ENCODE data around the gene CRABP2. TPM values are rescaled to one million over a fixed set of nuclear protein-coding genes. Genes with fewer than 3 reads are reported as not detected.

CRABP2 gene
- total RNA-seq, 1 donor from 2014 or later: 110 TPM

- no peak overlapping the region for H2AFZ ChIP-seq (replicated peaks)
- peak overlapping the region; percentile 52 for H3K27ac ChIP-seq
- H3K4me2 ChIP-seq: no peak overlapping the region
- peaks cover 15% of the 10 kb centered on the region for H3K36me3 Mint-ChIP-seq
- H3K27me3 ChIP-seq: no peaks in the 10 kb centered on the region
- peaks cover 46% of the 10 kb centered on the region for H3K4me1 Mint-ChIP-seq
- peaks cover 15% of the 10 kb centered on the region for H4K20me1 ChIP-seq (ENCODE audit: low read depth)
- TF ChIP-seq EZH2phosphoT487 (IDR thresholded peaks at IDR 0.05) (no peak), EZH2 (IDR thresholded peaks at IDR 0.05) (no peak)
- TF ChIP-seq, protein P1, sequence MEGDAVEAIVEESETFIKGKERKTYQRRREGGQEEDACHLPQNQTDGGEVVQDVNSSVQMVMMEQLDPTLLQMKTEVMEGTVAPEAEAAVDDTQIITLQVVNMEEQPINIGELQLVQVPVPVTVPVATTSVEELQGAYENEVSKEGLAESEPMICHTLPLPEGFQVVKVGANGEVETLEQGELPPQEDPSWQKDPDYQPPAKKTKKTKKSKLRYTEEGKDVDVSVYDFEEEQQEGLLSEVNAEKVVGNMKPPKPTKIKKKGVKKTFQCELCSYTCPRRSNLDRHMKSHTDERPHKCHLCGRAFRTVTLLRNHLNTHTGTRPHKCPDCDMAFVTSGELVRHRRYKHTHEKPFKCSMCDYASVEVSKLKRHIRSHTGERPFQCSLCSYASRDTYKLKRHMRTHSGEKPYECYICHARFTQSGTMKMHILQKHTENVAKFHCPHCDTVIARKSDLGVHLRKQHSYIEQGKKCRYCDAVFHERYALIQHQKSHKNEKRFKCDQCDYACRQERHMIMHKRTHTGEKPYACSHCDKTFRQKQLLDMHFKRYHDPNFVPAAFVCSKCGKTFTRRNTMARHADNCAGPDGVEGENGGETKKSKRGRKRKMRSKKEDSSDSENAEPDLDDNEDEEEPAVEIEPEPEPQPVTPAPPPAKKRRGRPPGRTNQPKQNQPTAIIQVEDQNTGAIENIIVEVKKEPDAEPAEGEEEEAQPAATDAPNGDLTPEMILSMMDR (IDR thresholded peaks at IDR 0.05): no peak
- no peak overlapping the region for H3K9ac ChIP-seq
- H3K9me3 Mint-ChIP-seq: no peaks in the 10 kb centered on the region
- H3K27ac Mint-ChIP-seq: peak overlapping the region; percentile 37
- H3K9me3 ChIP-seq (ENCODE audit: low read depth): no peaks in the 10 kb centered on the region
- H3F3A ChIP-seq (ENCODE audit: low read depth): peaks cover 69% of the 10 kb centered on the region
- H3K79me2 ChIP-seq (ENCODE audit: low read depth): peaks cover 57% of the 10 kb centered on the region
- H3K4me3 Mint-ChIP-seq: no peak overlapping the region
- no peak for DNase-seq (ENCODE audit: low spot score)
- H3K4me1 ChIP-seq: peaks cover 28% of the 10 kb centered on the region
- H3K27me3 Mint-ChIP-seq (ENCODE audit: insufficient read depth, low read depth): peaks cover 2% of the 10 kb centered on the region
- H3K36me3 ChIP-seq: no peaks in the 10 kb centered on the region
- no peak overlapping the region for H3K4me3 ChIP-seq
These were observed 37.4 kb upstream of the CRABP2 start for GRCh38 chr1:156742801-156743200.

DNA sequence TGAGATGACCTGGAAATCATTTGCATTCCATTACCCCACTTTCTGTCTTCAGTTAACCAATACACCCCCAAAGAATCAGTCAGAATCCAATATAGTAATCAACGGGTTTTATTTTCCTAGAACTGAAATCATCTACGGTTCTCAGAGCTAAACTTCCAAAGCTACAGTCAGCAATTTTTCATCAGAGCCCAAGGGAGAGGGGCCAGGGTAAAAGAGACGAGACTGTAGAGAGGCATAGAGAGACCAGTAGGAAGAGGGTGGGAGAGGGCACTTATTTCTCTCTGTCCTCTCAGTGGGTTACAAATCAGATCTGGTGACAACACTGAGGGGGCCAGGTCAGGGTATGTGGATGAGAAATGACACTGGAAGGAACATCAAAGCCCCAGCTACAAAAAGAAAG is 36.6 kb upstream of the CRABP2 start:
- Histone ChIP-seq H2AFZ (replicated peaks) (no peak overlapping the region), H3K4me2 (peak overlapping the region; percentile 51), H4K20me1 (ENCODE audit: low read depth) (peaks cover 15% of the 10 kb centered on the region), H3K36me3 (no peaks in the 10 kb centered on the region), H3K4me1 (peaks cover 22% of the 10 kb centered on the region), H3K27ac (peak overlapping the region; percentile 52), H3K9ac (no peak overlapping the region), H3K27me3 (no peaks in the 10 kb centered on the region), H3K79me2 (ENCODE audit: low read depth) (peaks cover 50% of the 10 kb centered on the region), H3F3A (ENCODE audit: low read depth) (peaks cover 62% of the 10 kb centered on the region), H3K4me3 (no peak overlapping the region), H3K9me3 (ENCODE audit: low read depth) (no peaks in the 10 kb centered on the region)
- Mint-ChIP-seq H3K4me3 (peak overlapping the region; percentile 94), H3K27ac (no peak overlapping the region), H3K27me3 (ENCODE audit: insufficient read depth, low read depth) (peaks cover 2% of the 10 kb centered on the region), H3K9me3 (no peaks in the 10 kb centered on the region), H3K4me1 (peaks cover 40% of the 10 kb centered on the region), H3K36me3 (peaks cover 20% of the 10 kb centered on the region)
- TF ChIP-seq, protein P1 (IDR thresholded peaks at IDR 0.05): no peak
- no peak for TF ChIP-seq EZH2phosphoT487 (IDR thresholded peaks at IDR 0.05)
- TF ChIP-seq EZH2 (IDR thresholded peaks at IDR 0.05): no peak
- DNase-seq (ENCODE audit: low spot score): no peak

DNA sequence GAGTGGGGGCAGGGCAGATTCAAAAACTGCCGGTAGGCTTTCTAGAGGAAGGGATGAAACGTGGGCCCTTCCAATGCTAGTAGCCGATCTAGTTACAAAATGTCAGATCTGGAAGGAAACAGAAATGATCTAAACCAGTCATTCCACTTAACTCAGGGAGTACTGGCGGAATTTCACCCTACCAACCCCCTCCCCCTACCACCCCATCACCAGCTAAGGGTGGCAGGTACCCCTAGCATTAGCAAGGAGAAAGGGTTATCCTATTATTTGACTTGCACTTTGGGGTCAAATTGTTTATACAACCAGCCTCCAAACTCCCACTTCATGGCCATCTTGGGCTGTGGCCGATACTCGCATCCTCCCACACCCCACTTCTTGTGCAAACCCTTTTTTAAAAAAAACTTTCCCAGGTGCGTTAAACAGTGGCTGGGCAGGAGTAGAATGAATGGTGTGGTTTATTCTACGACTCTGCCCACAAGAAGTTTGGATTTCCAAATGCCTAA is 36.1 kb upstream of the CRABP2 start:
- Histone ChIP-seq H3K9me3 (ENCODE audit: low read depth) (no peaks in the 10 kb centered on the region), H3K36me3 (no peaks in the 10 kb centered on the region), H3K27ac (peak overlapping the region; percentile 52), H3K4me1 (peaks cover 22% of the 10 kb centered on the region), H3K4me3 (peak overlapping the region; percentile 14), H3K79me2 (ENCODE audit: low read depth) (peaks cover 46% of the 10 kb centered on the region), H3F3A (ENCODE audit: low read depth) (peaks cover 58% of the 10 kb centered on the region), H3K9ac (no peak overlapping the region), H3K4me2 (peak overlapping the region; percentile 51), H3K27me3 (no peaks in the 10 kb centered on the region), H2AFZ (replicated peaks) (no peak overlapping the region), H4K20me1 (ENCODE audit: low read depth) (peaks cover 15% of the 10 kb centered on the region)
- H3K9me3 Mint-ChIP-seq: no peaks in the 10 kb centered on the region
- DNase-seq (ENCODE audit: low spot score): no peak
- TF ChIP-seq, protein P1 (IDR thresholded peaks at IDR 0.05): no peak
- no peak for TF ChIP-seq EZH2phosphoT487 (IDR thresholded peaks at IDR 0.05)
- no peak for TF ChIP-seq EZH2 (IDR thresholded peaks at IDR 0.05)
- H3K27me3 Mint-ChIP-seq (ENCODE audit: insufficient read depth, low read depth): peaks cover 2% of the 10 kb centered on the region
- peak overlapping the region; percentile 96 for H3K27ac Mint-ChIP-seq
- peak overlapping the region; percentile 94 for H3K4me3 Mint-ChIP-seq
- H3K36me3 Mint-ChIP-seq: peaks cover 20% of the 10 kb centered on the region
- H3K4me1 Mint-ChIP-seq: peaks cover 38% of the 10 kb centered on the region
